Peyer's patch (tissue), 4 donors: ENCODE results near the gene NCS1.

ENCODE experiments used
- POLR2A ChIP-seq, 2 donors: fragments of 450-650 bp; IDR thresholded peaks; one replicate each; pipeline ENCODE4 v1.5.1; 2017; ENCODE audit warnings: antibody characterized with exemption in 2 of 2, mild to moderate bottlenecking in 2 of 2, moderate library complexity in 2 of 2
- TF ChIP-seq, protein P1 (sequence below), 6 experiments: fragments of 450-650 bp in 4 of 6; fragments of 200-600 bp in 2 of 6; sonication (generic) in 1 of 6; IDR thresholded peaks; one replicate each; pipeline ENCODE4 v1.5.1; 2017 to 2019; ENCODE audit warnings: antibody characterized with exemption in 6 of 6, mild to moderate bottlenecking in 3 of 6, moderate library complexity in 1 of 6

DNA sequence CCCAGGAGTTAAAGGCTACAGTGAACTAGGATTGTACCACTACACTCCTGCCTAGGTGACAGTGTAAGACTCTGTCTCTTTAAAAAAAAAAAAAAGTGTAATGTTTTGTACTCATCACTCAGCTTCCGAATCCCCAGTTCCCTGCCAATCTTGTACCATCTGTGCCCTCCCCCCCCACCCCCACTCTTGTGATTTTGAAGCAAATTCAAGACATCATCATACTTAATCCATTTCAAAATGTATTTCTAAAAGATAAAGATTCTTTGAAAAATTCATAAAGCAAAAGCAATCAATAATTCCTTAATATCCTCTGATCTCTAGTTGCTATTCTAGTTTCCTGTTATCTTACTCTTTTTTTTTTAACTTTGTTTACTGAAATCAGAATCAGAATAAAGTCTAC, 58.4 kb downstream of the NCS1 start:
- TF ChIP-seq, protein P1, sequence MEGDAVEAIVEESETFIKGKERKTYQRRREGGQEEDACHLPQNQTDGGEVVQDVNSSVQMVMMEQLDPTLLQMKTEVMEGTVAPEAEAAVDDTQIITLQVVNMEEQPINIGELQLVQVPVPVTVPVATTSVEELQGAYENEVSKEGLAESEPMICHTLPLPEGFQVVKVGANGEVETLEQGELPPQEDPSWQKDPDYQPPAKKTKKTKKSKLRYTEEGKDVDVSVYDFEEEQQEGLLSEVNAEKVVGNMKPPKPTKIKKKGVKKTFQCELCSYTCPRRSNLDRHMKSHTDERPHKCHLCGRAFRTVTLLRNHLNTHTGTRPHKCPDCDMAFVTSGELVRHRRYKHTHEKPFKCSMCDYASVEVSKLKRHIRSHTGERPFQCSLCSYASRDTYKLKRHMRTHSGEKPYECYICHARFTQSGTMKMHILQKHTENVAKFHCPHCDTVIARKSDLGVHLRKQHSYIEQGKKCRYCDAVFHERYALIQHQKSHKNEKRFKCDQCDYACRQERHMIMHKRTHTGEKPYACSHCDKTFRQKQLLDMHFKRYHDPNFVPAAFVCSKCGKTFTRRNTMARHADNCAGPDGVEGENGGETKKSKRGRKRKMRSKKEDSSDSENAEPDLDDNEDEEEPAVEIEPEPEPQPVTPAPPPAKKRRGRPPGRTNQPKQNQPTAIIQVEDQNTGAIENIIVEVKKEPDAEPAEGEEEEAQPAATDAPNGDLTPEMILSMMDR (IDR thresholded peaks at IDR 0.05) = no peak
- TF ChIP-seq POLR2A (IDR thresholded peaks at IDR 0.05) = no peak
